Peyer's patch (tissue), 4 donors: ENCODE results near the gene PREP.

Experiments
- CTCF ChIP-seq, 6 experiments: fragments of 450-650 bp in 4 of 6; fragments of 200-600 bp in 2 of 6; sonication (generic) in 1 of 6; IDR thresholded peaks; one replicate each; pipeline ENCODE4 v1.5.1; 2017 to 2019; ENCODE audit warnings: antibody characterized with exemption in 6 of 6, mild to moderate bottlenecking in 3 of 6, moderate library complexity in 1 of 6
- POLR2A ChIP-seq, 2 donors: fragments of 450-650 bp; IDR thresholded peaks; one replicate each; pipeline ENCODE4 v1.5.1; 2017; ENCODE audit warnings: antibody characterized with exemption in 2 of 2, mild to moderate bottlenecking in 2 of 2, moderate library complexity in 2 of 2

- no peak for TF ChIP-seq POLR2A (IDR thresholded peaks at IDR 0.05)
- no peak for TF ChIP-seq CTCF (IDR thresholded peaks at IDR 0.05)
Measured at GRCh38 chr6:105258816-105259215, 144.1 kb downstream of the PREP start.
